AG20443 (cell line): ENCODE results near the gene CCDC187.
A peak's percentile ranks its signal among the peaks of the same experiment; 100 is the strongest.

Experiments
- DNase-seq: peaks from one replicate; pipeline ENCODE4 v3.0.0; 2012; ENCODE audit warnings: low spot score, mixed read lengths

CCDC187 gene

DNA sequence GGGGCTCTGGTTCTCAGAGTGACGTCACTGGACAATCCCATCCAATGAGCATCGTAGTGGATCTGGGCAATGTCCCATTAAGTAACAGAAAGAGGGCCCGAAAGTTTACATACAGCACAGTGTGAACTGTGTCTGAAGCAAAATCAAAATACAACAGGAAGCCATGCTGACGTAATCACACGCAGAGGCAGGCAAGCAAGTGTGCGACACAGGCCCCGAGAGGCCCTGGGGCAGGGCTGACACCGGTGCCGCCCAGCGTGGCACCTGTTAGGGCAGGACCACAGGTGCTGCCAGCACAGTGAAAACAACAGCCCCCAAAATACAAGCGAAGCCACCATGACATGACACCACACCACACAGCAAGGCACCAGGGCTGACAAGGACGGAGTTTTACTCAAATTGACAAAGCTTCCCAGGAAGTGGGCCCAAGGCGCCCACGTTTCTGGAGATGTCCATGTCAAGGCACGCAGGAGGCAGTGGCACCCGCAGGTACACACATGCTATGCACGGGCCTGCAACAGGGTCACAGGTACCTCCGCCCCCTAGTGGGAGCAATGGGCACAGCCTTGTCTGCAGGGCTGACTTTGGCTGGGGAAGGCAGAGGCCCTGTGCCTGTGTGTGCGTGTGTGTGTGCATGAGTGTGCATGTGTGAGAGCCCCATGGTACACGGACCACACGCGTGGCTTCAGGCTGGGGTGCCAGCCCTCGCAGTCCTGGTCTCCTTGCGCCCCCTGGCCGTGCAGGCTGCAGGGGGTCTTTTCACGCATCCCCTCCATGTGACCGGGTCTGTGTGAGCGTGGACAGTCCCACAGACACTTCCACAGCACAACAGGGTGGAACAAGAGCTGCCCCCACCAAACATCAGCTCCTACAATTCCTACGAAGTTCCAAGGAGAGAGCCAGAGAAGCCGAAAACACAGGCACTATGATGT lies 77.9 kb downstream of the CCDC187 start:
- DNase-seq: peak; percentile 81

DNA sequence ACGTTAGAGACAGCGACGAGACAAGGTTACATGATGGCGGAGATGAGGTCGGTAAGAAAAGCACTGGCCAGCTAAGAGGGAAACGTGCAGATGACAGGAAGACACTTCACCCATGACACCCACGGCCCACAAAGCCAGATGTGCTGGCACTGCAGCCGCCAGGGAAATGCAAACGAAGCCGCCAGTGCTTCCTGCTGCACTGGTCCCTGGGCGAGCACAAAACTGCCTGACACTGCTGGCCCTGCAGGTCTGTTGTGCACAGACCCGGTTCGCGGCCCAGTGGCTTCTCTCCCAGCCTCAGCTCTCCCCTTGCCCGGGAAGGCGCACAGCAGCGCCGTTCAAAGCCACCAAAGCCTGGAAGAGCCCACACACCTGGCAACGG lies 78.5 kb downstream of the CCDC187 start:
- DNase-seq: no peak

DNA sequence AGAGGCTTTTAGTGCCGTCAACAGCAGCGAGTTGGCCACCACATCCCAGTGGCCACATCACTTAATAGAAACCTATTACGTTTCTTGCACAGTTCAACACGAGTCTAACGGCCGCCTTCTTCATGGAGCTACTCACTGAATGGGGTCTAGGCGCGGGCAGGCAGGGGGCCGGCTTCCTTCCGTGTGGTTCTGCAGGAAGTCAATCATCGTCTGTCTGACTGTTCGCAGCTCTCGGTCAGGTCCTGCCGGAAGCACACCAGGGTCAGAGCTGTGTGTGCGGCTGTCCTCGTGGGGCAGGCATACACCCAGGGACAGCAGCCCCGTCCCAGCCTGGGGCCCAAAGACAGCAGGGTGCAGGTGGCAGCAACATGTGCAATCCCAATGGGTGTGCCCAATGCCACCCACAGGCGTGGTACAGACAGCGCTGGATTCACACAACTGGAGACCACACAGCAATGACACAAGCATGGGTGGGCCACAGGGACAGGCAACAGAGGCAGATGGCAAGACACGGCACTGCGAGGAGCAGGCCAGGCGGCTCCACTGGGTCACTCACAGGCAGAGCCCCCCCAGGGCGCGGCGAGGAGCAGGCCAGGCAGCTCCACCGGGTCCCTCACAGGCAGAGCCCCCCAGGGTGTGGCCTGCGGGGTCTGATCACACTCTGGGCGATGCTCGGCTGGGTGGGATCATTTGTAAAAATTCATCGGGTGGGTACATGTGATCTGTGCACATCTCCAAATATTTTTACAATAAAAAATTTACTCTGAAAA lies 79.8 kb downstream of the CCDC187 start:
- no peak for DNase-seq

DNA sequence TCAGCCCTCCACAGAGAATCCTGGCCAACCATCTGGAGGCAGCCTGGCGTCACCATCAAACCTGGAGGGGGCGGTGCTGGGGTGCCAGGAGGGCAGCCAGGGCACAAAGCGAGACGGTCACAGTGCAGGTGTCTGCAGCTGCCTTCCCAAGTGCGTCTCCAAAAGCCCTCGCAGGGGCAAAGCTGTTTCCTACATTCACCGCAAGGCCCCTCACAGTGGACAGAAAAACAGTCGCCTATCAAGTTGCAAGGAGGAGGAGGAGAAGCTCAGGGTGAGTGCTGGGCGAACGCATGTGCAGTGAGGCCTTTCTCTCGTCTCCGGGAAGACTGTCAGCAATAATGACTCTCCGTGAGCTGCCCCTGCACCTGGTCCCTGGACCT lies 81.0 kb downstream of the CCDC187 start:
- DNase-seq: no peak

DNA sequence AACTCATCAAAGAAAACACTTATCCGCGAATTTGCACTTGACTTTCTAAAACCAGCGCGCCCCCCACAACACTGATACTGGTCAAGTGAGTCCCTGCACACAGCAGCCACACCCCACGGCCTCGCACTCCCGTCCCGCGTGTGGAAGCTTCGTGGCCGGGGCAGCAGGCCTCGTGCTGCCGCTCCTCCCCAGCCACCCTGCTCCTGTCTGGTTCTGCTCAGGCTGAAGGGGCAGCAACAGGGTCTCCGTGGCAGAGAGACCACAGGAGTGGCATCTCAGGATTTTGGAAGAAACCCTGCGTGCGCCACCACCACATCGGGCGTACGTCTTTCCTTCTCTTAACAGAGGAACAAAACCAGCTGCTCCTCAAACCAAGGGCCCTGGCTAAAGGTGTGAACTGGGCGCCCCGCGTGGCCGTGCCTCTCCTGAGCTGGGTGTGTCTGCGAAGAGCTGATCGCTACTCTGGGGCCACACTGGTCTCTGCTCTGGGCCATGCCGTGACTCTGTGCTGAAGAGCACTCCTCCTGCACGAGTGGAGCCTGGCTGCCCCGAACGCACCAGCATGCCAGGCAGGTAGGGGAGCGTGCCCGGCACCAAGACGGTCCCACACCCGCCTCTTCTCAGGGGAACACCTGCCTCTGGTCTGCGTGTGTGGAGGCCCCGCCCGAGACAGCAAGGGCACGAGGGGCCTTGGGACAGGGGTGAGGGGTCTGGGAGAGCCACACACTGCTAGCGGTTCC lies 81.6 kb downstream of the CCDC187 start:
- no peak for DNase-seq

DNA sequence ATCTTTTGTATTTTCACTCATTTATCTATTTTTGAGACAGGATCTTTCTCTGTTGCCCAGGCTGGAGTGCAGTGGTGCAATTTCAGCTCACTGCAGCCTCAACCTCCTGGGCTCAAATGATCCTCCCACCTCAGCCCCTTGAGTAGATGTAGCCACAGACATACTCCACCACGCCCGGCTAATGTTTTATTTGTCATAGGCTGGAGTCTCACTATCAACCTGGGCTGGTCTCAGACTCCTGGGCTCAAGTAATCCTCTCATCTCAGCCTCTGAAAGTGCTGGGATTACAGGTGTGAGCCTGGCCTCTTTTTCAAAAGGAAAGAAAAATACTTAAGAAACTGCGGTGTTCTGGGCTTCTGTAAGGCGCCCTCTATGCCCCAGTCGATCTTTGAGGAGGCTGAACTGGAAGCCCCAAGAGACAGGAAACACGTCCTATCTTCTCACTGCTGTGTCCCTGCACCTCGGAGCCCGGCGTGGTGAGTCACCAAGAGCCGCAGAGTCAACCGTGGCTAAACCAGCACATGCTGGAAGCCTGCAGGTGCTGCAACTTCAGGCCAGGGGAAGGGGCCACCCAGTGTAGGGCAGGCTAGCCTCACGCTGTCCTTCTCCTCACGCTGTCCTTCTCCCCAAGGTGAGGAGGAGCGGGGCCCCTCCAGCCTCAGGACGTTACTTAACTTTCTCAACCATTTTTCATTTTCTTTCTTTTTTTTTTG lies 83.7 kb downstream of the CCDC187 start:
- no peak for DNase-seq

DNA sequence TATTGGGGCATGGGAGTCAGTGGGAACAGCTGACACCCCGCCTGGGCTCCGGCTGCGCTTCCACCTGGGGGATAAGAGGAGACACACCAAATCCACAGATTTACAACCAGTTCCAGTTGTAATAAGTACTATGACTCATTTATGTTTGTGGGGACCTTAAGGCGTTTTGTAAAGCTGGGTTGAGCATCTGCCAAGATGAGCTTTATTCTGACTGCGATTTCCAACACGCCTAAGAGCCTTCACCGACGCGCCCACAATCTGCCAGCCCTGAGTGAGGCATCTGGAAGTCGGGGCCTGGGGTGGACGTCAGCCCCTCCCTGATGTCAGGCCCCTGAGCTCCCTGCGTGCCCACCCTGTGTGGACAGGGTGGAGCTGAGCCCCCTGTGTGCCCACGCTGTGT lies 84.6 kb downstream of the CCDC187 start:
- no peak for DNase-seq

DNA sequence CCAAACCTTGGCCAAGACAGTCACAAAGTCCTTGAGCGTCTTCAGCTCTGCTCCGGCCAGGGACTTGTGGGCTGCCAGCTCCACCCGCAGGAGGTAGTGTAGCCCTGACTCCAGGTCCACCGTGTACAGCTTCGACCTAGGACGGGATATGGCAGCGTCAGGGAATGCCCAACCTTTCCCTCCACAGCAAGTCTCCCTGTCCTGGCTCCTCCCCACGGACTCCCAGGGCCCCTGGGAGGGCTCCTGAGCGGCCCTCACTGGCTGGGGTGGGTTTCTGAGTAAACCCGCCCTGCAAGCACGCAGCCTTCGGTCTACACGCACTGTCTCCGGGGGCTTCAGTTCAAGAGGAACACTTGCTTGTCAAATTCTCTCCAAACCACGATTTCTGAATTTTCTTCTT lies 85.2 kb downstream of the CCDC187 start:
- no peak for DNase-seq

DNA sequence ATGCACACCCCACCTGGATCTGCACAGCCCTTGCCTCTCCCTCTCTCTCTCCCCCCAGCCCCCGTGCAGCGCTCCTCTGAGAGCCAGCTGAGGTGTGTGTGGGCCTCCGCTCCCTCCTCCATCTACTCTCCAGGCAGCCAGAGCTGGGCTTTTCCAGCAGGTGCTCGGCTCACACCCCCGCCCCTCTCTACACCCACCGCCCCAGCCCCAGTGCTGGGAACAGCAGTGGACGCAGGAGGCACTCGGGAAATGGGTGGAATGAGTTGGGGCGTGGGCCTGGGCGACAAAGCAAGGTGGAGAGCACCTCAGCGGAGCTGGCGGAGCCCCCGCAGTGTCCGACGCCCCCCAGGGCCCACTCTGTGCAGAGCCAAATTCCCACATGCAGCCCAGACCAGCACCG lies 85.6 kb downstream of the CCDC187 start:
- DNase-seq: no peak

DNA sequence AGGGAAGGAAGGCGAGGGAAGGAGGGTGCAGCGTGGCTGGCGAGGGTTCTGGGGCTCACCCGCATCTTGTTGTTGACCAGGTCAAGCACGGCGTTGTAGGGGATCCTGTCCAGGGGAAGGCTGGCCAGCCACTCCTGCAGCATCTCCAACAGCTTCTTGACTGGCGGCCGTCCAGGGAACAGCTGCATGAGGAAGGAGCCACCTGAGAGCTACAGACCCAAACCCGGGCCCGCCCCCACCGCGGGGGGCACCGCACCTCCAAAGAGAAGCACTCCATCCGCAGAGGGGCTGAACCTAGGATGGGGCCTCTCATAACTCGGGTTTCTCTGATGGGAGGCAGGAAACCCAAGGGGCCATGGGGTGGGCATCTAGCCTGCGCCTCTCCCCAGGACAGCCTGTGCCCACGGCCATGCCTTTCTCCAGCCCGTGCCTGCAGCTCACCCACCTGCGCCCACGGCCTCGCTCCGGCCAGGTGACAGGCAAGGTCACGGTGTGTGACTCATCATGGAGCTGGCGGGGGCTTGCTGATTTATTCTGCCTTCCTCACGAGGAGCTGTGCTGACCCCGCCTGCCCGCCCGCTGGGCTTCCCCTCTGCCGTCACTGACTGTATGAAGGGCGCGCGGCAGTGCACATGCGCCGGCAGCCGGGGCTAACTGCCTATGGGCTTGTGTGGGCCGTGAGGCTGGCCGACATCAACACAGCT lies 87.2 kb downstream of the CCDC187 start:
- no peak for DNase-seq

DNA sequence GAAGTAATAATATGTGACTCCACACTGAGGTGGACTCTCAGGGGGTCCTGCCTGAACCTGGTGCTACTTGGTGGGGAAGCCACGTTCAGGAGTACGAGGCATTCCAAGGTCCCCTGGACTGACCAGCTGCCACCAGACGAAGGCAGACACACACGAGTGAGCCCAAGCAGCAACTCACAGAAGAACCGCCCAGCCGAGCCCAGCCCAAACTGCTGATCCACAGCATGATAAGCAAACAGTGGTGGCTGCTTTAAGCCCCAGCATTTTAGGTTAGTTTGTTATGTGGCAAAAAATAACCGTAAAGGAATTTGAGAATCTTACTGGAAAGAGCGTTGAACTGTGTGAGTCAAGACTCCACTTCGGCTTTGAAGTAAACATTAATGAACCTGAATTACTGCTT lies 90.2 kb downstream of the CCDC187 start:
- no peak for DNase-seq

DNA sequence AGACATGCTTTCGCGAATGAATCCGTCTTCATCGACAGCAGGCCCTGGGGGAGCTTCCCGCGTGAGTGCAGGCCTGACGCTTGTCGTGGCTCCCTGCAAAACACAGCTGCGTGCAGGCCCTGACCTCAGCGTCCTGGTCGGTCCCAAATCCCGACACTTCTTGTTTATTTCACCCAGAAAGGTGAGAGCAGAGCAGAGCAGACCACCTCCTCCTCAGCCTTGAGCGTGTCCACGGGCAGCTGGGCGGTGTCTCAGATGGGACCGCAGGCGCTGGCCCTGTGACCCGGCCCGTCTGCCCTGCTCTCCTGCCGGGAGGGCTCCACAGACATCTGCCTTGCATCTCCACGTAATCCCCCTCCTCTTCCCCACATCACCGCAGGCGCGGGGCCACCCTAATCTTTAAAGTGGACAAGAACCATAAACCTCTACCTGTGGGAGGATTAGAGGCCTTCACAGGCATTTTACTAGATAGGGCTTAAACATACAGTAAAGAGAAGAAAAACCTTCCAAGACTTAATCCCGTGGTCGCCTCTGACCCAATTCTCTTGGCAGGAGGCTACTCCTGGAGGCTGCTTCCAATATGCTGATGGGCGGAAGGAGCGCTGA lies 91.4 kb downstream of the CCDC187 start:
- no peak for DNase-seq

DNA sequence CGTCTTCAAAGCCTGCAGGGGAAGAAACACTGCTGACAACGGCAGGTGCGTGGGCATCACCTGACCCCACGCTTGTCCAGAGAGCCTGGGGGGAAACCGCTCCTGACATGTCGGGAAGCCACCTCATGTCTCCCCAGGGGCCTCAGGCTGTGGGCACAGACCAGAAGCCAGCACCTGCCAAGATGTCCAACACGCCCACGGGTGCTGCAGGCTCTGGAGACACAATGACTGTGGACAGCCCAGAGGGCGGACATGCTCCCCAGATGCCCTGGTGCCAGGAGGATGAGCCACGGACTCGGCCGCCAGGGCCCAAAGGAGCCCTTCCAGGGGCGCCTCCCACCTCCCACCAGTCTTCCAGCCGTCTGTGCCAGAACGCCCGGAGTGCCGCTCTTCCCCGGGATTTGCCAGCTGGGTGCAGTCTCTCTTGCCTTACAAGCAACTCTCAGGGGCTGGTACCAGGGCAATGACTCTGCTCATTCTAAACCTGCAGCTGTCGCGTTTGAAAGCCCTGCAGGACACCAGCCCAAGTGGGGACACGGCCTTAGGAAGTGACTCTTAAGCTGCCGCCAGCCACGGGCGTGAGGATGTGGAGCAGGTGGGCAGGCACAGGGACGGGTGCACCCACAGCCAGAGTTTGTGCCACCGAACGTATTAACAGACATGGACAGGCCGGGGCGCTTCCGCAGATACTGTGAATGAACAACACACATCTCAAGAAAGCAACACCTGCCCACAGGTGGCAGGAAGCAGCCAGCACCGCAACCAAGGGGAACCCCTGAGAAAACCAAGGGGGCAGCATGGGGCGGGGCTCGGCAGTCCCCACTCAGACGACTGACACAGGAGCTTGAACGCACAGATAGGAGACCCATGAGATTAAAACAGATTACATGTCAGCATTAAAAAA lies 92.2 kb downstream of the CCDC187 start:
- no peak for DNase-seq

DNA sequence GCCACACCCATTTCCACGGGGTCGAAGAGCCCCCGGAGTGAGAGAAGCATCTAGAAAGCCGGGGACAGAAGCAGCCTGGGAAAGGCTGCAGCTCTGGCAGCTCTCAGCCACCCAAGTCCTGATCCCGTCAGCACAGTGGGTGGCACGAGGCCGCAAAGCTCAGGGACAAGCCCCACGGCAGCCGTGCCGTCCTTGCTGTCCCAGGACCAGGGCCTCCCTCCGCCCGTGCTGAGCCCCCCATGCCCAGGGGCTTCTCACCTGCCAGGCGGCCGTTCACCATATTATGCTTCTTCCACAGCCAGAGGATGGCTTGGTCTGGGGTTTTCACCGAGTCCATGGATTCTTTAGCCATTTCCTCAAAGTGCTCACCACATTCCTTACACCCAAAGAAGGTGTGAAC lies 92.9 kb downstream of the CCDC187 start:
- no peak for DNase-seq

DNA sequence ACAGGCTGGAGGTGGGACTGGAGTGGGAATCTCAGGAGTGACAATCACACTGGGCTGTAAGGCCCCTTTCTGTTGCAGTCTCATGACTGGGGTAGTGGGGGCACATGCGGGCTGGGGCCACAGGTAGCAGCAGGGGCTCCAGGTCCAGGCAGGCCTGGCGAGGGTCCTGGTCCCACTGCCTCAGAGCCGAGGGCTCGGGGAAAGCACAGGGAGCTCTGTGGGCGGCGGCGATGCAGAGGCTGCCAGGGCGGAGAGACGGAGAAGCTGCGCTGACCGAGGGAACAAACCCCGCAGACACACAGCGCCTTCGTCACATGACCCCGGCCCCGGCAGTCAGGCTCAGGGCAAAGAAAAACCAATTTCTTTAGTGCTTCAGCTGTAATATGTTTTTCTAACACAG lies 93.6 kb downstream of the CCDC187 start:
- DNase-seq: no peak

DNA sequence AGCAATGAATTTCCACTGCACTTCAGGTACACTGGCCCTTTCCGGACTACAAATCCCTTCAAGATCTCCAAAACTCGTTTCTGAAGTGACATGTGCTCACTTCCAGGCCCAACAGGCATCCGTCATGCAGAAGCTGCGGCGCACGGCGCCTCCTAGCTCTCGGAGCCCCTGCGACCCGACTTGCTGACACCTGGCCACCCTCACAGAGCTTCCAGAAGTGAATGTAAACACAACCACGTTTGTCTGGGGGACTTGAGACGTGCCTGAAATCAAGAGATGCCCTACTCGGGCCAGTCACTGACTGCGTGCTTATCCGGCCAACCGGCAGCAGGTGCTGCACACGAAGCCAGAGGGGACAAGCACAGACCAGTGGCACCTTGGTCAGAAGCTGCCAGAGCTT lies 94.1 kb downstream of the CCDC187 start:
- no peak for DNase-seq

DNA sequence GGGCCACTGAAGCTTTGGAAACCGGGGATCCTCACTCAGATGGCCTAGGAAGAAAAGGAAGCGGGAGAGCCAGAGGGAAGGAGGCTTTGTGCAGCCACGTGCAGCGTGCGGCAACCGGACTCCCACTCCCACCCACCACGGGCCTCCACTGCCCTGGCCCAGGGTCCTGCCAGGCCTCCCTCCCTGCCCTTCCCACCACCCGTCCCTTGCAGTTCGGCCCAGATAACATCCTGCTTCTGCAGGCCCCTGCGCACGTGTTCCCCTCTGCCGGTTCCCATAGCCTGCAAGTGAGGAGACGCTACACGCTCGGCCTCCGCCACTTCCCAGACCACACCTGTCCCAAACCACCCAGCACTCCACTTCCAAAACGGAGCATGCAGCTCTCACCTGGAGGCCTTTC lies 94.7 kb downstream of the CCDC187 start:
- DNase-seq: no peak

DNA sequence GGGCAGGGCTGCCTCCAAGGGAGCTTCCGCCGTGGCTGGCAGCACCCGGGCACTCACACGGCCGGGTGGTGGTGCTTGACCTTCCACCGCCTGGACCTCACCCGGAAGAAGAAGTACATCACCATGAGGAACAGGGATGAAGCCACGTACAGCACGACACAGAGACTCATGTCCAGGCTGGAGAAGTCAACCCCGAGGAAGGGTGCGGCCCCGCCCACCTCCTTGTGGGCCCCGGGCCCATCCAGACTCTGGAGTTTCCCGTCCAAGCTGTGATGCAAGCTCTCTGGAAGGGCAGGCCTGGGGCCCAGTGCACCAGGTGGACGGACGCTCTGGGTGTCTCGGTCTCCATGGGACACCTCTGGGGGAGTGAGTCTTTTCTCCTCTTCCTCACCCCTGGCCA lies 95.2 kb downstream of the CCDC187 start:
- no peak for DNase-seq

DNA sequence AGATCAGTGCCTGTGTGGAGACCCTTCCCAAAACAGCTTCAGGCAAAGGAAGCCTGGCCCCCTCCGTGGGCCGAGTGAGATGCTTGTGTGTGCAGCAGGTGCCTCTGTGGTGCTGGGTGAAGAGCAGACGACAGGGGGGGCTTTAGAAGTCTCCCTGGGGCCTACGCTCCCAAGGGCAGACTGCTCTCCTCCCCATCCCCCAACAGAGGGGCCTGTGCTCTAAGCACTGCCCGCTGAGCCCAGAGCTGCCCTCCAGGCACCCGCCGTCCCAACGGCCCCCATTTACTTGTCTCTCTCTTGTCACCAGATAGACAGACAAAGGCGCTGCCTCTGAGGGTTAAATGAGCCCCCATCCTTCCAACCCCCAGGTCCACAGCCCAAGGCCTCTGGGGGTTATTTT lies 96.3 kb downstream of the CCDC187 start:
- no peak for DNase-seq
